ENCODE measurements around the gene SPTB. TPM values are rescaled to one million over a fixed set of nuclear protein-coding genes. Genes with fewer than 3 reads are reported as not detected.

SPTB gene
- total RNA-seq, 2 donors from 2014 or later, result 0.15 to 0.29 TPM

Other genes with a start within 250 kb of the SPTB start
- 10 to 100 TPM; 17.2 to 19.2 TPM for gene PLEKHG3, start 175.5 kb downstream of the SPTB start, total RNA-seq
- gene CHURC1, start 34.5 kb upstream of the SPTB start, total RNA-seq, result 10 to 100 TPM; 53.8 to 56.0 TPM
- gene GPX2, start 62.8 kb upstream of the SPTB start, total RNA-seq, result not detected
- 1 to 10 TPM; 4.3 to 7.2 TPM for gene RAB15, start 92.4 kb upstream of the SPTB start, total RNA-seq
- 10 to 100 TPM; 24.7 to 47.1 TPM for gene FNTB, start 107.0 kb upstream of the SPTB start, total RNA-seq
- gene MAX, start 222.6 kb upstream of the SPTB start, total RNA-seq, result 100 to 1,000 TPM; 105 to 139 TPM

All from activated T-helper 17 cell treated with anti-CD3 and anti-CD28 coated beads, Interleukin-2, amount 50 U/mL, for 72 hours (primary cell).